SU-DHL-6 (cell line): ENCODE results near the gene PTPRN2.

ENCODE experiments used
- H2AFZ ChIP-seq: fragments of 200-600 bp; sonication (generic); 2 replicates; pipeline ENCODE4 v1.6.1; 2014; ENCODE audit warnings: low read depth, mild to moderate bottlenecking, moderate library complexity, mixed read lengths, antibody characterized with exemption, low read length; ENCODE audit not compliant: severe bottlenecking
- H3F3A ChIP-seq: fragments of 200-600 bp; shearing (Covaris generic); 2 replicates; pipeline ENCODE4 v1.6.0; 2016; ENCODE audit warnings: antibody characterized with exemption, mild to moderate bottlenecking; ENCODE audit not compliant: insufficient read depth
- H3K27ac ChIP-seq: fragments of 200-600 bp; sonication (generic); 2 replicates; pipeline ENCODE4 v1.5.1; 2016; ENCODE audit warnings: low read depth, mild to moderate bottlenecking, low read length, moderate library complexity, mixed read lengths
- H3K27me3 ChIP-seq: fragments of 200-600 bp; sonication (generic), shearing (Covaris generic); 2 replicates; pipeline ENCODE4 v1.6.0; 2014; ENCODE audit warnings: mild to moderate bottlenecking, low read length
- H3K36me3 ChIP-seq: fragments of 200-600 bp; sonication (generic); 2 replicates; pipeline ENCODE4 v1.6.1; 2014; ENCODE audit warnings: mild to moderate bottlenecking, low read length, mixed read lengths
- H3K4me2 ChIP-seq: fragments of 300-600, 200-600 bp; shearing (Covaris generic), sonication (generic); 2 replicates; pipeline ENCODE4 v1.6.0; 2014; ENCODE audit warnings: low read length, low read depth, mild to moderate bottlenecking; ENCODE audit not compliant: poor library complexity, severe bottlenecking
- H3K4me3 ChIP-seq: fragments of 200-600 bp; sonication (generic); 2 replicates; pipeline ENCODE4 v1.5.1; 2014; ENCODE audit warnings: antibody characterized with exemption, low read length, mild to moderate bottlenecking, mixed read lengths; ENCODE audit not compliant: insufficient read depth, poor library complexity, severe bottlenecking
- H3K79me2 ChIP-seq: fragments of 200-600 bp; sonication (generic); 2 replicates; pipeline ENCODE4 v1.6.1; 2014; ENCODE audit warnings: mild to moderate bottlenecking, low read length, moderate library complexity; ENCODE audit not compliant: insufficient read depth
- H3K9ac ChIP-seq: fragments of 200-600 bp; sonication (generic); 2 replicates; pipeline ENCODE4 v1.7.0; 2014; ENCODE audit warnings: mild to moderate bottlenecking, low read length
- H3K9me2 ChIP-seq: fragments of 200-600 bp; sonication (generic); replicated peaks from 2 replicates; pipeline ENCODE4 v1.6.1; 2014; ENCODE audit warnings: low read length; ENCODE audit not compliant: insufficient read depth
- H3K9me3 ChIP-seq: fragments of 200-600 bp; sonication (generic); 2 replicates; pipeline ENCODE4 v1.6.1; 2014; ENCODE audit warnings: low read length, mixed read lengths; ENCODE audit not compliant: insufficient read depth
- H4K20me1 ChIP-seq: fragments of 200-600 bp; sonication (generic); 2 replicates; pipeline ENCODE4 v1.6.1; 2014; ENCODE audit warnings: low read depth, mild to moderate bottlenecking, antibody characterized with exemption, low read length, moderate library complexity, mixed read lengths
- CTCF ChIP-seq: fragments of 200-600 bp; sonication (generic); IDR thresholded peaks from one replicate; pipeline ENCODE4 v1.5.1; 2017; ENCODE audit warnings: antibody characterized with exemption, mild to moderate bottlenecking, low read length, moderate library complexity; ENCODE audit not compliant: insufficient read depth, poor library complexity, severe bottlenecking
- EZH2phosphoT487 ChIP-seq: fragments of 200-600 bp; sonication (generic), shearing (Covaris generic); conservative IDR thresholded peaks from 2 replicates; pipeline ENCODE4 v1.6.1; 2018; ENCODE audit warnings: mild to moderate bottlenecking, antibody characterized with exemption, low read length, moderate library complexity, mixed read lengths

The PTPRN2 gene

GRCh38 chr7:157538735-157539134 is 1048.9 kb downstream of the PTPRN2 start:
- TF ChIP-seq CTCF = no peak
- no peak for TF ChIP-seq EZH2phosphoT487
- Histone ChIP-seq H3K36me3 (no peaks in the 10 kb centered on the region), H3K9me2 (no peaks in the 10 kb centered on the region), H3K4me2 (no peak overlapping the region), H3F3A (no peaks in the 10 kb centered on the region), H3K27ac (no peak overlapping the region), H3K79me2 (no peaks in the 10 kb centered on the region), H3K9me3 (no peaks in the 10 kb centered on the region), H3K9ac (no peak overlapping the region), H4K20me1 (no peaks in the 10 kb centered on the region), H2AFZ (no peak overlapping the region), H3K4me3 (no peak overlapping the region), H3K27me3 (no peaks in the 10 kb centered on the region)

- Histone ChIP-seq H3K36me3 (no peaks in the 10 kb centered on the region), H3K9me2 (no peaks in the 10 kb centered on the region), H3K79me2 (no peaks in the 10 kb centered on the region), H3K27ac (no peak overlapping the region), H3K9me3 (no peaks in the 10 kb centered on the region), H3K4me3 (no peak overlapping the region), H4K20me1 (no peaks in the 10 kb centered on the region), H3K27me3 (no peaks in the 10 kb centered on the region), H3K4me2 (no peak overlapping the region), H2AFZ (no peak overlapping the region), H3K9ac (no peak overlapping the region), H3F3A (no peaks in the 10 kb centered on the region)
- TF ChIP-seq EZH2phosphoT487 = no peak
- TF ChIP-seq CTCF = no peak
Observed at GRCh38 chr7:157538321-157538720, 1049.3 kb downstream of the PTPRN2 start.

- H3K9me2 ChIP-seq = no peaks in the 10 kb centered on the region
- H2AFZ ChIP-seq = no peak overlapping the region
- TF ChIP-seq EZH2phosphoT487 (no peak), CTCF (no peak)
- H3K27me3 ChIP-seq = no peaks in the 10 kb centered on the region
- no peaks in the 10 kb centered on the region for H4K20me1 ChIP-seq
- H3K27ac ChIP-seq = no peak overlapping the region
- no peak overlapping the region for H3K4me3 ChIP-seq
- no peaks in the 10 kb centered on the region for H3K79me2 ChIP-seq
- no peaks in the 10 kb centered on the region for H3K36me3 ChIP-seq
- no peaks in the 10 kb centered on the region for H3F3A ChIP-seq
- no peak overlapping the region for H3K9ac ChIP-seq
- H3K9me3 ChIP-seq = no peaks in the 10 kb centered on the region
- H3K4me2 ChIP-seq = no peak overlapping the region
Observed at GRCh38 chr7:157537056-157537455, 1050.6 kb downstream of the PTPRN2 start.
